ENCODE data around the gene TSHR. TPM values are rescaled to one million over a fixed set of nuclear protein-coding genes. Genes with fewer than 3 reads are reported as not detected.
"Not testable (repeated sequence)": the region's sequence is repeated elsewhere in the genome, so short reads cannot be mapped to it uniquely, and the experiment has no call there.

Gene TSHR
- polyA plus RNA-seq, 1 donor, result 0.84 TPM

DNA sequence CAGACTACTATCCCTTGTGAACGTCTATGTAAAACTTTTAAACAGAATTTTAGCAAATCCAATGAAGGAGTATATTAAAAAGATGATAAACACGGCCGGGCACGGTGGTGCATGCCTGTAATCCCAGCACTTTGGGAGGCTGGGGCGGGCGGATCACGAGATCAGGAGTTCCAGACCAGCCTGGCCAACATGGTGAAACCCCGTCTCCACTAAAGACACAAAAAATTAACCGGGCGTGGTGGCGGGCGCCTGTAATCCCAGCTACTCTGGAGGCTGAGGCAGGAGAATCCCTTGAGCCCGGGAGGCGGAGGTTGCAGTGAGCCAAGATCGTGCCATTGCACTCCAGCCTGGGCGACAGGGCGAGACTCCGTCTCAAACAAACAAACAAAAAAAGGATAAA is 2.2 kb upstream of the TSHR start:
- not testable (repeated sequence) for DNase-seq

DNA sequence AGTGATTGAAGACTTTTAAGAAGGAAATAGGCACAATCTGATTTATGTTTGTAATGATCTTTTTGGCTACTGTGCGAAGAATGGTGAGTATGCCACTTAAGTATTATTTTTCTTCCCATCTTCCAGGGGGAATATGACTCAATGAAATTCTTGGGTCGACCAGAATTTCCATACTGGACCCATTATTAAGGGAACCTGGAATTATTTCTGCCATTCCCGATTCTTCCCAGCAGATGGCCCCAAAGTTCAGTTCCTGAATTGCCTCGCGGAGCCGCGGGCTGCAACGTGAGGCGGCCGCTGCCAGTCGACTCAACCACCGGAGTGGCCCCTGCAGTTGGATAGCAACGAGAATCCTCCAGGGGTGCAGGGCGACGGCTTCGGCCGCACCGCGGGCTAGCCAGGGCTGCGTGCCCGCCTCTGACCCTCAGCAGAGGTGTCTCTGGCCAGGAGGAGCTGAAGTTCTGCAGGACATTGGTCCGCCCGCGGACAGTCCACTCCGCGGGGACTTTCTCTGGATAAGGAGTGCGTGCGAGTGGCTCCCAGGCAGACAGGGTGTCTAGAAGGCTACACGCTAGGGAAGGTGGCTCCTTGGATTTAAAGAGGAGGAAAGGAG is 628 bp upstream of the TSHR start:
- peak; percentile 69 for DNase-seq

DNA sequence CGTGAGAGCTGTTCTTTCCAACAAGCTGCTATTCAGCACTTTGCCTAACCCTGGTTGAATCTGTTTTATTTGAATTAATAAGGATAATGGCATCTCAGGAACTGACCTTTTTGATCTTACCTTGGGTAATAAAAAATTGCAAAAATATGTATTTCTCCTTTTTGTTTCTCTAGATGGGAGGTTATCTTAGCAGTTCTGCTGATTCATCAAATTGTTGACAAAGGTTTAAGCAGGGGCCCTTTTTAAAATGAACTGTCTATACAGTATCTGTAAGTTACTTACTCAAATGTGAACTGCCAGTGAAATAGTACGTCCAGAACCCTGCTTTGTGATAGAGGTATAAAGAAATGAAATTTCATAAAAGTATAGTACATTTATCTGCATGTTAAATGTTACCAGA is 681 bp downstream of the TSHR start:
- DNase-seq, result no peak

DNA sequence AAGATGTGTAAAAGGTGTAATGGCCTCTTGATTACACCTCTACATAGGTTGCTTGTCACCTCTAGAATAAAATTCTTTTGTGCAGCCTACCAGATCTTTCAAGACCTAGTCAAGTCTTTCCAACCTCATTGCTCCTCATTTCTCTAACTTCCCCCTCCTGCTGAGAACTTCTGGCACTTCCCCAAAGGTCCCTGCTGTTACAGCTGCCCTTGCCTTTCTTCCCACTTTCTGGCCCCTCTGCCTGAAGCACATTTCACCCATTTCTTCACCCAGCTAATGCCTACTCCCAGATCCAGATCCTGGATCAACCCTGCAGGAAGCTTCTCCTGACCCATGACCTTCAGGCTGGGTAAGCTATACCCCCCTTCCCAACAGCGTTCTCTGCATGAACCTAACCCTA is 1.5 kb downstream of the TSHR start:
- no peak for DNase-seq

DNA sequence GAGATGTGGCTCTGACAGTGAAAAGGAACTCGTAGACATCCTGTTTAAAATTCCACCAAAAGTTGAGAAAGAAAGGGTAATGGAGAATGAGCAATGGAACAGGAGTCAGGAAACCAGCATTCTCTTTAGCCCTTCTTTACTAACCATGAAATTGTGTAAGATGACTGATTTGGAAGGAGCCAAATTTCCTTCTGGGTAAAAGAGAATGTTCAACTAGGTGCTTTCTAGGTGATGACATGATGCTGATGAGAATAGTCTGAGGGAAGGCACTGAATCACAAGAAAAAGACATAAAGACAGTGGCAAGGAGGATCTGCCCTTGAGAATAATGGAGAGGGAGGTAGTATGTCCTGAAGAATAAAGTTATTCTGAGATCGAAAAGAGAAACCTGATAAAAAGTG is 2.2 kb downstream of the TSHR start:
- DNase-seq, result no peak

DNA sequence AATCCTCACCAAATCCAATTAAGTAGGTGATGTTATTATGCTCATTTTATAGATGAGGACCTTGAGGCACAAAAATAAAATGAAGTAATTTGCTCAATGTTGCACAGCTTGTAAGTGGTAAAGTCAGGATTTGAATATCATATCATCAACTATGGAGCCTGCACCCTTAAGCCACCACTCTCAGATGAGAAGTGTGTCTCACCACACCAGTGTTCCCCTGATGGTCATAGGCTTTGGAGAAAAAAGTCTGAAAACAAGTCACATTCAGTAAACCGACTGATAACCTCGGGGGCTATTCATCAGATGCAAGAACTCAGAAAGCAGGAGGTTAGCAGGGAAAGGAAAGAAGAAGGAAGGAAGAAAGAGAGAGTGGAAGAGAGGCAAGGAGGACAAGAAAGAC is 2.8 kb downstream of the TSHR start:
- DNase-seq, result no peak

DNA sequence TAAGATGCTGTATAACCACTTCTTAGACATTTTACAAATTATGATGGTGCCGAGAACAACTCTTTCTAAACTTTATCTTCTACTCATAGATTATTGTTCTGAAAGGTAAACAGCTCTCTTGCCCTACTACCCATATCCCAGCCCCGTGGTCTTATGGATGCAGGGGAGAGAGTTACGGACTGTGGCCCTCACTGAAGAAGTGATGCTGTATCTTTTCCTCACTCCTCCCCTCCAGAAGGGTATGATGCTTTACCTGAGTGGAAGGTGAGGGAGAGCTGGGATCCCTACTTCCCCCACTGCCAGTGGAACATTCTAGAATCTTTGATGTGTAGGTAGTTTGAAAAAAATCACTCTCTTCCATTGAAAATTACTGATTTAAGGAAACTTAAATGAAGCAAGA is 3.5 kb downstream of the TSHR start:
- no peak for DNase-seq

DNA sequence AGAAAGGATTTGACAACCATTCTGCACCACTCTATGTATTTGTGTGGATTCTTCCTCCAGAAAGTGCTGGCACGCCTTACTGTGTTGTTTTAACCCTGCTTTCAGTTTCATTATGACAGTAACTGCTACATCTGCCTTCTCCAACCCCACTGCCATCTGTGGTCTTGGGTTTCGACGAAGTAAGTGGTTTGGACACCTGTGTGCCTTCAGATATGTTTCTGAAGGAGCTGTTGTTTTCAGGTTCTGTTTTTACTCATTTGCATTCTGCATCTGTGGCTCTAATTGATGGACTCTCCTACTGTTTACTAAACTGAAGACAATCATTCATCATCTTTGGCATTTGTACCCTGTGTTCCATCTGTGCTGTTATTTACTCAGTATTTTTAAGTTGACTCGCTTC is 4.1 kb downstream of the TSHR start:
- no peak for DNase-seq

DNA sequence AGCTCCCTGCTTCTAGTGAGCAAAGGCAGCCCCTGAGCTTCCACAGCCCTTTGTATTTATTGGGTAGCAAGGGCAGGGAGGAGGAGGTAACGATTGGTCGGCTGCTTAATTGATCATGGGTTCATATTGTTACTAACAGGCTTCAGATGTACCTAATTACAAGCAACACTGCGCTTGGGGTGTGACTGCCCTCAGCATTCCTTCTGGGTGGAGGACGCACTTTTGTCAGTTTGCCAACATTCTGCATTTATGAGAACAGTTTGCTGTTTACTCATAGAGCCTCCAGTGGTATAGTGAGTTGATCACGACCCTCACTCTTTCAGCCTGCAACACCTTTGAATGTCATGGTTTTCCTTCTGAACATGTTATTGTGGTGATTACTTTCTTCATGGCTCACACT is 9.6 kb downstream of the TSHR start:
- DNase-seq, result no peak

DNA sequence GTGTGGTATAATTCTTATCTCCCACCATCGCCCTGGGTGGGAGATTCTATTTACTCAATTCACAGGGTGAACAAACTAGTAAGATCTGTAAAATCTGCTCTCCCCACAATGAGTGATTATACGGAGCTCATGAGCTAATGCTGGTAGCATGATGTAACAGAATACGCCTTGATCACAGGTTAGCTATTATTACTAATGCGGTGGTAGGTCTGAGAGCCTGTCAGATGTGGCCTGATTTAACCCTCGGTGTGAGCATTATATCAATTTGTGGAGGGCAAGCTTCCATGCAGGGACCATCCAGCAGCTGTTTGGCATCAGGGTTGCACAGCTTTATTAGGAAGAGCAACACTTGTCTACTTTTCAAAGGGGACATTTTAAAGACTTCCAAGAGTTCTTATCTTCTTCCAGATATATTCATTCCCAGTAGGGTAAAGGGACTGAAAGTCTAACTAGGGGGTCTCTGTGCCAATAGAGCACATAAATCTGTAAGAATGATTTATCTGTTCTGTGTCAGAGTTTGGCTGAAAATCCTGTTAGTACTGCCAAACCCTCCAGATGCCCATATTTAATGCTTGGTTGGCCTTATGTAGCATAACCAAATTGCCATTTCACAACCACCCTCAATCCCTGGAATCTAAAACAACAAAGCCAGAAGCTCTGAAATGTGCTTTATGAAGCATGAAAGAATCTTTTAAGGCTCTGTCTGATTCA is 18.7 kb downstream of the TSHR start:
- no peak for DNase-seq

DNA sequence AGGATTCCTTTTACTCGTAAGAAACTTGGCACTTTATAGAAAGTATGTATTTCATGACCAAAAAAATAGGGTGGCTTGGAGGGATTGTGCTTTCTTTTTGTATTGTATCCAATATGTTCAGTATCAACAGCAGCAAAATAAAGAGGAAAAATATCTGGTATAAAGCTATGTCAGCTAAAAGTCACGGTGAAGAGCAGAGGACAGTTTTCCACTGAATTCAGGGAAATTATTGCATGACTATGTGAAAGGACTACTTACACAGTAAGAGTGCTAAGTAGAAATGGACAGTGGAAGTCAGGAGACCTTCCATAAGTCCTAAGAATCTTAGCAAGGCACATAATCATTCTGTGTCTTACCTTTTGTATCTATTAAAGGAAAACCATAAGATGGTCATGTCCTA is 19.3 kb downstream of the TSHR start:
- no peak for DNase-seq

DNA sequence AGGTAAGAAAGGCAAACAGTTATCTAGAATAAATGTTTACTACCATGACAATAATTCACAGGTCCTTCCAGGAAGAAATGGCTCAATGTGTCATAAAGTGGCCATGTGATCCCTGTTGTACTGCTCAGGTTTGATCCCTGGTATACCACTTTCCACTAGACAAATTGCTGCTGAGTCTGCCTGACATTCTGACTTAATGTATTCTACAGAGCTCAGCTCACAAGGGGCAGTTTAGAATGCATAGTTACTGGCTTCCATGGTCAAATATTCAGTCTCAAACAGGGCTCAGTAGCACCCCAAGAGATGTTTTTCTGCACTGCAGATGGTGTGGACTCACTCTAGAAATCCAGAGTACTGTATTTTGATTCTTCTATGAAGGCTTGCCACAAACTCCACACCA is 21.8 kb downstream of the TSHR start:
- no peak for DNase-seq

DNA sequence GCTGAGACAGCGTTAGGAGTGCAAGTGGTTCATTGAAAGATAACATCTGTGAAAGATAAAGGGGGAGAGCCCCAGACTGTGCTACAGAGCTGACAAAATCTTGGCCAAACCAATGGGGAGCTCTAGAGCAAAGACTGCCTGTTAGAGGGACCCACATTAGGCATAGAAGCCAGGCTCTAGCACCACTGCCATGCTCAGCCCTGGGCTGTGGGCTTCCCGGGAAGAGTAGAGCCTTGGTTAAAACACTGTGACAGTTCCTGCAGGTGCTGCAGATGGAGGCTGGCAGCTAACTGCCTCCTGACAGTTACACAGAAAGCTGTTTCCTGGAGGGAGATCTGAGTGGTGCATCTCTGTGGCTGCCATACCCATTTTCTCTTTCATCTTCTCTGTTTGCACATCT is 23.0 kb downstream of the TSHR start:
- DNase-seq, result no peak

DNA sequence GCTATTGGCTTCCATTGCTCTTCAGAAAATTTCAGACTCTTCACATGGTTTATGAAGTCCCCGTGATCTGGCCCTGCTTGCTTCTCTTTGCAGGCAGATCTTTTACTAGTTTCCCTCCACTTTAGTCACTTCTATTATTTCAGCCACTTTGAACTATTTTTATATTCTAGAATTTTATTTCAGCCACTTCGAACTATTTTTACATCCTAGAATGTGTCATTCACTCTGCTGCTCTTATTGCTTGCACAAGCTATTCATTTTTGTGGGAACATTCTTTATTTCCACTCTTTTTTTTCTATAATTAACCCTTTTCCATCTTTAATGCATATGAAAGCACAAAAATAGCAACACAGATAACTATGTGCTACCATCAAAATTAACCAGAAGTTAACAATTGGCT is 24.5 kb downstream of the TSHR start:
- DNase-seq, result no peak

DNA sequence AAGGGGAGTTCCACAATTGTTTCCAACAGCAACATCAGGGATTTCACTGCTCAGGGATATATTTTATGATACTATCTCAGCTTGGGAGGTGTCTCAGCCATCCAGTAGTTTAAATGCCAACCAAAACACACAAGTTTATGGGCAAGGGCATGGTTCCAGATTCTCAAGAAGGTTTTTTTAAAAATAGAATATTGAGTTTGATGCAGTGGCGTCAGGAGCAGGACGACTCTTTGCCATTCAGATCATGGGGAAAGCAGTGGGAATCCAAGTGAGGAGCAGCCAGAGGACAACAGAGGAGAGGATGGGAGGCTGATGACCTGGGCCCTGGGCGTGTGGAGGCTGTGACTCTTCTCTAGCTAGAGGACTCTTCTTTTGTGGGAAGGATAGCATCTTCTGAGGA is 25.7 kb downstream of the TSHR start:
- DNase-seq, result no peak

DNA sequence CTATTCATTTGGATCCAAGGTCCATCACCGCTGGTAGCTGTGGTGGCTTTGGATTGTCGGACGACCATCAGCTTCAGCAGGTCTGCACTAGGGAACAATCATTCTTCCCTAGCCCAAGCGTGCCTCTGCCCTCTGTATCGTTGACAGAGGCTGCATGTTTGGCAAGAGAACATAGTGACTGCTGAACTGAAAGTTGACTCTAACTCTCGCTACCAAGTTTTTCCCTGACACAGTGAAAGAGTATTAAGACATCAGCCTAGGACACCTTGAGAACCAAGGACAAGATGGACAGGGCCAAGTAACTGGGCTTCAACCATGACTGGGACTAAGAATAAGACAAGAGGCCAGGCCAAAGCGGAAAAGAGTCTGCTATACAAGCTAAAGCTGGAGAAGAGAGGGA is 26.3 kb downstream of the TSHR start:
- no peak for DNase-seq

DNA sequence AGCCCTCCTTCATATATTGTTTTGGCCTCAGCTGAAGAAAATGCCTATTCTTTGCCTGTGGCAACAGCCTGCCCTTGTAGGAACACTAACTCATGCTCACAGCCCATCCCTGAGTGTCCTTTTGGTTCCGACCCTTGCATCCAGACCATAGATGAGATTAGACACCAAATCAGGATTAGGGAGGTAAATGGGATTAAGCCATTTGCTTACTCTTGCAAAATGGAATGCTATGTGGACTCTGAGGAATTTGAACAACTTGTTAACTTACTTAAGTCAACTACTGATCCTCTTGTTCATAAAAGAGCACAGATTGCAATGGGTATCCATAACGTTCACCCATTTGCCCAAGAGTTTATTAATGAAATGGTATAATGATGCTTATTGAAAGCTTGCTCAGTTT is 27.3 kb downstream of the TSHR start:
- no peak for DNase-seq

DNA sequence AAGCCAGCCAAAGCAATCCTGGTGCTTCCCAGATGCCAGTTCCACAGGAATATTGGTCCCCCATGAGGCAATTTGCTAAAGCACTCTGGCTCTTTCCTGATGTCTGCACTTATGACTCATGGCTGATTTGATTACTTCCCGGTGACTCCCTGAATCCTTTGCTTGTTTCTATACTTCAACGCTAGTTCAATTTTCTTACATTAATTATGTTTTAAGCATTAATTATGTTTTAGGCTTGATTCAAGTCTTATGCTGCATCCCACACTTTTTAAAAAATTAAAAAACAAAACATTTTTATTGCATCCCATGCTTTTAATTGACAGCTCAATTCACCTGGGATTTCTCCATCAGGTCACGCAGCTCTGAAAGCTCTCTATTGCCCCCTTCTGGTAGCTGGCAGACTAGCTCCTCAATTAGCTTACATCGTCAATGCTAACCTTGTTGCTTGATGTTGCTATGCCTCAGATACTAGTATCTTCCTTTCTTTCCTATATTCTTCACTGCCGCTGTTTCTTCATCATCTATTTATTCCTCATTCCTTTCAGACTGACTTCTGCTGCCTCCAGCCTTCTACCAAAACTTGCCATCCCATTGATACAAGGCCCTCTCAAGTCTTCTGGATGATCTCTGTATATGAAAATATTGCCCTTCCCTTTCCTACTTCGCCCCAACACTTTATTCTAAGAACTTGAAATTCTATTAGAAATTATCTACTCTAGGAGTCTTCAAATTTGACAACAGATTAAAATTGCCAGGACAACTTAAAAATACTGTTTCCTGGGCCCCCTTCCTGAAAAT is 32.0 kb downstream of the TSHR start:
- DNase-seq, result peak; percentile 58

DNA sequence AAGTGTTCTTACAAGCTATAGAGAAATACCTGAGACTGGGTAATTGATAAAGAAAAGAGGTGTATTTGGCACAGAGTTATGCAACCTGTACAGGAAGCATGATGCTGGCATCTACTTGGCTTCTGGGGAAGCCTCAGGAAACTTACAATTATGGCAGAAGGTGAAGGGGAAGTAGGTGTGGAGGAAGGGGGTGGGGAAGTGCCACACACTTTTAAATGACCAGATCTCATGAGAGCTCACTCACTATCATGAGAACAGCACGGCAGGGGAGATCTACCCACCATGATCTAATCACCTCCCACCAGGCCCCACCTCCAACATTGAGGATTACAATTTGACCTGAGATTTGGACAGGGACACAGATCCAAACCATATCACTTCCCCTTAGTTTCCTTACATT is 32.8 kb downstream of the TSHR start:
- no peak for DNase-seq

DNA sequence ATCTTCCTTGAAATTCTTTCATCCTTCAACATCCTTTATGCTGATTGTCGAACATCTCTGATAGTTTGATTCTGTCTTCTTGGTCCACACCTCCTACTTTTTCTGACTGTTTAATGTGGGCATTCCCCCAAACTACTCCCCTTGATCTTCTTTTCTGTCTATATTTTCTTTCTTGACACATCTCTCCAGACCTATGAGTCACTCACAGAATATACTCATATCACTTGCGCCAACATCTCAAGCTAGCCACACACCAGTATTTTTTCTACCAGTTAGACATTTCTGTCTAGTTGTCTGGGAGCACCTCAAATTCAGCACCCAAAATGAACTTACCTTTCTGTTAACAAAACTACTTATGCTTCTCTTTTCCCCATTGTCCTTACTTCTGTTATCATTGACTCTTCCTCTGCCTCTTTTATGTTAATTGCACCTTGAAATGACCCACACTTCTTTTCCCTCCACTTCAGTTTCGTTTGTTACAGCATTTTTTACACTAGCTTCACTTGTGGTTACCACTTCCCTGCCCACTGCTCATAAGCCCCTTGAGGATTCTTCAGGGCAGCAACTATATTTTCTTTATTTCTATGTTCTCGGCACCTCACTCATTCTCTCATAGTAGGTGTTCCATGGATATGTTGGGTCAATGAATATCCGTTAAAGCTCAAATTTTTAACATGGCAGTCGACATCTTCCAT is 33.5 kb downstream of the TSHR start:
- no peak for DNase-seq

DNA sequence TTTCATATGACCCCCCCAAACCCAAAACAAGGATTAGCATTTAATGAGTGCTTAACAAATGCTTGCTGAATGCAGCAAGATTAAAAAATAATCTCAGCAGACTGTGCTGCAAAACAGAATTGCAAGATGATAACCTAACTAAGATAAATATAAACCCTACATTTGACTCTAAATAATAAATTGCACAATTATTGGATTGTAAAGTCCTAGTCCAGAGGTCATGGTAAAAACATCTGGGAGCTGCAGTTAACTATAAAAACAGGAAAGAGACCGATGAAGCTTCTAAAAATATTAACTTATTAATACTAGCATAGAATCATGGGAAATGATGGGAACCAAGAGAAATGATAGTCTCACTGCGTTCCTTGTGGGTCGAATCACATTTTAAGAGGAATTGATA is 37.2 kb downstream of the TSHR start:
- DNase-seq, result no peak

DNA sequence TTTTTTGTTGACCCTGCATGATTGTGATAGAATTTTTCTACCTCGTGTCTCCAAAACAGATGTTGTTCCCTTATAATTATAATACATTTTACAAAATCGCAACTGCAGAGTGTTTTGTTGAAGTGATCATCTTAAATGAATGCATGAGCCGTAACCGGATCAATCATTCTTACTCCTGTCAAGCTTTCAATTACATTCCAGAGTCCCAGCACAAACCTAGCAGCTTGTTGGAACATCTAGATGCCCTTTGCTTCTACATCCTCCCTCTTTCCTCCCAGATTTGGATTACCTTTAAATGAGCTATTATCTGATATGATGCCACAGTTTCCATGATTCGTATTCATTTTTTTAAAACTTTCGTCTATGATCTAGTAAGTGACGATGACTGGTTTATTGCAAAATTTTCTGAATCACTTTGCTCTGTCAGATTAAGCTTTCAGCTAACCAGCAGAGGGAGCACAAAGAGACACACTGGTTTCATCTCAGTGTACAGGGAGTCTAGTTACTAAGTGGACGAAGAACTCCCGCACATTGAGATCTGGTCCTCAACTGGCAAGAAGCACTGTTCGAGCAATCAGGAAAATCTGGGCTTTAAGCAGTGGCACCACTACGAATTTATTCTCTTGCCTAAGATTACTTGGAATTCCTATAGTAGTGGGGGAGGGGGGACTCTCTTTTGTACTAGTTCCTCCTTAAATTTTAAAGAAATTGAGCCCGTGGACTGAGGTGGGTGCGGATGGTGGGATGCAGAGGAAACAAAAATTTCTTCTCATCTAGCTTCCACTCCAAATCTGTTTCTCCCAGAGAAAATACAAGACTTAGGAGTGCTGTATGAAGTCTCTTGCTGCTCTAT is 40.9 kb downstream of the TSHR start:
- peak; percentile 40 for DNase-seq

Measured in hindlimb muscle (tissue), 1 donor.